Thoracic aorta (tissue), 2 donors: ENCODE data around the gene SLC13A5. TPM values are rescaled to one million over a fixed set of nuclear protein-coding genes. Genes with fewer than 3 reads are reported as not detected.
"Not testable (repeated sequence)": the region's sequence is repeated elsewhere in the genome, so short reads cannot be mapped to it uniquely, and the experiment has no call there.

ENCODE experiments used
- ATAC-seq: fragments of 150-250 bp; one replicate; pipeline ENCODE4 v1.8.0; 2017; ENCODE audit warnings: low read depth; ENCODE audit not compliant: insufficient number of reproducible peaks, low FRiP score
- DNase-seq: peaks from one replicate; pipeline ENCODE4 v3.0.0-alpha.2; 2020; ENCODE audit warnings: low spot score
- H3K27ac ChIP-seq, 2 donors: fragments of 200-600 bp; sonication (generic); 1 replicate in 1 of 2; 2 replicates in 1 of 2; pipeline ENCODE4 v1.5.1; 2016; ENCODE audit warnings: mild to moderate bottlenecking in 2 of 2, moderate library complexity in 2 of 2
- H3K27me3 ChIP-seq: fragments of 200-600 bp; sonication (generic); replicated peaks from 2 replicates; pipeline ENCODE4 v1.6.0; 2016; ENCODE audit warnings: mild to moderate bottlenecking; ENCODE audit not compliant: insufficient read depth
- H3K36me3 ChIP-seq: fragments of 200-600 bp; sonication (generic); one replicate; pipeline ENCODE4 v1.5.1; 2016
- H3K4me1 ChIP-seq, 2 donors: fragments of 200-600 bp; sonication (generic); 1 replicate in 1 of 2; 2 replicates in 1 of 2; pipeline versions ENCODE4 v1.5.1 to v1.6.0; 2016; ENCODE audit warnings: low read depth in 2 of 2, mild to moderate bottlenecking in 1 of 2; ENCODE audit not compliant: control insufficient read depth in 1 of 2
- H3K4me3 ChIP-seq: fragments of 200-600 bp; sonication (generic); 2 replicates; pipeline ENCODE4 v1.5.1; 2016; ENCODE audit warnings: mild to moderate bottlenecking
- H3K9me3 ChIP-seq: fragments of 200-600 bp; sonication (generic); 2 replicates; pipeline ENCODE4 v1.5.1; 2016
- CTCF ChIP-seq: fragments of 200-600 bp; sonication (generic); IDR thresholded peaks from one replicate; pipeline ENCODE4 v1.5.1; 2019; ENCODE audit warnings: antibody characterized with exemption
- total RNA-seq, 2 donors: library from RNA; depleted of rRNA; stranded (reverse); fragments of >200 nt; gene quantifications; one replicate each; pipeline versions ENCODE4 v1.1.0 to v1.2.3, GENCODE V29; 2016

Gene SLC13A5
- total RNA-seq, 2 donors from 2014 or later = not detected

- Histone ChIP-seq H3K4me1 (no peaks in the 10 kb centered on the region), H3K27ac (no peak overlapping the region), H3K36me3 (no peaks in the 10 kb centered on the region), H3K9me3 (no peaks in the 10 kb centered on the region), H3K27me3 (no peaks in the 10 kb centered on the region), H3K4me3 (no peak overlapping the region)
- no peak for TF ChIP-seq CTCF
- no peak for DNase-seq
- ATAC-seq = no peak
Measured at GRCh38 chr17:6699997-6700947, 12.9 kb downstream of the SLC13A5 start.

GRCh38 chr17:6698004-6698403 is 15.2 kb downstream of the SLC13A5 start:
- ATAC-seq (no peak), DNase-seq (no peak)
- no peak overlapping the region for H3K4me3 ChIP-seq
- no peaks in the 10 kb centered on the region for H3K36me3 ChIP-seq
- H3K4me1 ChIP-seq = no peaks in the 10 kb centered on the region
- H3K9me3 ChIP-seq = no peaks in the 10 kb centered on the region
- H3K27ac ChIP-seq = no peak overlapping the region
- no peak for TF ChIP-seq CTCF
- no peaks in the 10 kb centered on the region for H3K27me3 ChIP-seq

GRCh38 chr17:6696906-6697305 is 16.3 kb downstream of the SLC13A5 start:
- ATAC-seq = no peak
- Histone ChIP-seq H3K36me3 (no peaks in the 10 kb centered on the region), H3K27ac (no peak overlapping the region), H3K9me3 (no peaks in the 10 kb centered on the region), H3K4me3 (no peak overlapping the region), H3K27me3 (no peaks in the 10 kb centered on the region), H3K4me1 (no peaks in the 10 kb centered on the region)
- TF ChIP-seq CTCF = no peak
- DNase-seq = no peak

- Histone ChIP-seq H3K27me3 (no peaks in the 10 kb centered on the region), H3K36me3 (no peaks in the 10 kb centered on the region), H3K9me3 (no peaks in the 10 kb centered on the region), H3K27ac (no peak overlapping the region), H3K4me1 (no peaks in the 10 kb centered on the region), H3K4me3 (no peak overlapping the region)
- DNase-seq (no peak), ATAC-seq (no peak)
- TF ChIP-seq CTCF = no peak
Measured at GRCh38 chr17:6695565-6695964, 17.6 kb downstream of the SLC13A5 start.

- H3K27ac ChIP-seq = no peak overlapping the region
- TF ChIP-seq CTCF = no peak
- H3K27me3 ChIP-seq = no peaks in the 10 kb centered on the region
- DNase-seq (no peak), ATAC-seq (no peak)
- no peaks in the 10 kb centered on the region for H3K36me3 ChIP-seq
- no peaks in the 10 kb centered on the region for H3K4me1 ChIP-seq
- H3K4me3 ChIP-seq = no peak overlapping the region
- no peaks in the 10 kb centered on the region for H3K9me3 ChIP-seq
Measured at GRCh38 chr17:6695051-6695450, 18.1 kb downstream of the SLC13A5 start.

- not testable (repeated sequence) for H3K27ac ChIP-seq, H3K27me3 ChIP-seq, H3K4me1 ChIP-seq, H3K4me3 ChIP-seq, H3K36me3 ChIP-seq, H3K9me3 ChIP-seq, ATAC-seq, DNase-seq
Measured at GRCh38 chr17:6691958-6692357, 21.2 kb downstream of the SLC13A5 start.
